BLaER1 treated with 17β-estradiol and CSF1 and Interleukin-3, amounts not matched to agents 10 nM and 100 nM (cell line): ENCODE data around the gene SH3BP4.

Experiments
- H3K27ac ChIP-seq, 11 experiments: shearing (Covaris generic); formaldehyde crosslinking; 2 replicates each; pipeline ENCODE4 v1.8.1; 2022
- H3K27me3 ChIP-seq, 11 experiments: shearing (Covaris generic); formaldehyde crosslinking; 2 replicates each; pipeline ENCODE4 v1.8.1; 2022
- H3K36me3 ChIP-seq, 11 experiments: shearing (Covaris generic); formaldehyde crosslinking; 2 replicates each; pipeline ENCODE4 v1.8.1; 2022
- H3K4me1 ChIP-seq, 10 experiments: shearing (Covaris generic); formaldehyde crosslinking; 2 replicates each; pipeline ENCODE4 v1.8.1; 2022
- H3K4me2 ChIP-seq, 11 experiments: shearing (Covaris generic); formaldehyde crosslinking; 2 replicates each; pipeline ENCODE4 v1.8.1; 2022
- H3K4me3 ChIP-seq, 10 experiments: shearing (Covaris generic); formaldehyde crosslinking; 2 replicates each; pipeline ENCODE4 v1.8.1; 2022
- H3K9ac ChIP-seq, 11 experiments: shearing (Covaris generic); formaldehyde crosslinking; 2 replicates each; pipeline ENCODE4 v1.8.1; 2022
- H3K9me3 ChIP-seq, 11 experiments: shearing (Covaris generic); formaldehyde crosslinking; replicated peaks in 1 of 11; 2 replicates each; pipeline ENCODE4 v1.8.1; 2022
- H4K20me1 ChIP-seq, 11 experiments: shearing (Covaris generic); formaldehyde crosslinking; 2 replicates each; pipeline ENCODE4 v1.8.1; 2022
- Cebpa-rat ChIP-seq, 11 experiments: shearing (Covaris generic); IDR thresholded peaks; 2 replicates each; pipeline ENCODE4 v1.8.1; 2022

The SH3BP4 gene

GRCh38 chr2:234951664-234952269, at the start of gene SH3BP4:
TSS of gene SH3BP4 (plus strand) at chr2:234952017. CDS start at chr2:235035003, 82,986 bp downstream.
- H3K36me3 ChIP-seq, result no peaks in the 10 kb centered on the region
- H3K9ac ChIP-seq, result peak within 1 kb of the TSS; percentile 52 to 80 (median 72); a peak in 21 of 22 replicates
- H3K27me3 ChIP-seq, result peaks cover 63 to 78% (median 73%) of the 10 kb centered on the region in 11 experiments
- H4K20me1 ChIP-seq, result peaks cover 0 to 36% (median 9%) of the 10 kb centered on the region in 11 experiments; a peak in 12 of 22 replicates
- peak within 1 kb of the TSS; percentile 69 to 81 (median 72) for H3K4me3 ChIP-seq
- H3K4me2 ChIP-seq, result peak within 1 kb of the TSS; percentile 95 to 99 (median 96)
- H3K27ac ChIP-seq, result peak within 1 kb of the TSS in 7 of 11 experiments; percentile 32 to 62 (median 48); a peak in 12 of 22 replicates
- peaks cover 5 to 24% (median 17%) of the 10 kb centered on the region in 10 experiments; a peak in 18 of 20 replicates for H3K4me1 ChIP-seq
- no peak for TF ChIP-seq Cebpa-rat (IDR thresholded peaks at IDR 0.05)
- H3K9me3 ChIP-seq, result no peaks in the 10 kb centered on the region

- H3K9ac ChIP-seq, result no peak overlapping the region
- no peak for TF ChIP-seq Cebpa-rat (IDR thresholded peaks at IDR 0.05)
- no peaks in the 10 kb centered on the region for H4K20me1 ChIP-seq
- peaks cover 0 to 6% (median 0%) of the 10 kb centered on the region in 11 experiments; a peak in 1 of 22 replicates for H3K9me3 ChIP-seq
- no peak overlapping the region for H3K4me3 ChIP-seq
- H3K27me3 ChIP-seq, result no peaks in the 10 kb centered on the region
- H3K4me1 ChIP-seq, result no peaks in the 10 kb centered on the region
- H3K36me3 ChIP-seq, result no peaks in the 10 kb centered on the region
- no peak overlapping the region for H3K4me2 ChIP-seq
- no peak overlapping the region for H3K27ac ChIP-seq
Observed at GRCh38 chr2:234904785-234905184, 47.0 kb upstream of the SH3BP4 start.

GRCh38 chr2:234905547-234906265, 46.1 kb upstream of the SH3BP4 start:
- TF ChIP-seq Cebpa-rat (IDR thresholded peaks at IDR 0.05), result no peak

GRCh38 chr2:234910186-234910679, 41.6 kb upstream of the SH3BP4 start:
- no peaks in the 10 kb centered on the region for H3K4me1 ChIP-seq
- no peak overlapping the region for H3K4me3 ChIP-seq
- no peak overlapping the region for H3K4me2 ChIP-seq
- no peak overlapping the region for H3K9ac ChIP-seq
- no peaks in the 10 kb centered on the region for H3K36me3 ChIP-seq
- H3K27ac ChIP-seq, result no peak overlapping the region
- H3K9me3 ChIP-seq, result no peaks in the 10 kb centered on the region
- no peaks in the 10 kb centered on the region for H4K20me1 ChIP-seq
- no peaks in the 10 kb centered on the region for H3K27me3 ChIP-seq
- no peak for TF ChIP-seq Cebpa-rat (IDR thresholded peaks at IDR 0.05)

More at GRCh38 chr2:234905547-234906265, 46.1 kb upstream of the SH3BP4 start:
- Histone ChIP-seq H3K4me2 (no peak overlapping the region), H3K4me1 (no peaks in the 10 kb centered on the region), H4K20me1 (no peaks in the 10 kb centered on the region), H3K9me3 (peaks cover 0 to 3% (median 0%) of the 10 kb centered on the region in 11 experiments; a peak in 1 of 22 replicates), H3K36me3 (no peaks in the 10 kb centered on the region), H3K4me3 (no peak overlapping the region), H3K9ac (no peak overlapping the region), H3K27me3 (no peaks in the 10 kb centered on the region), H3K27ac (no peak overlapping the region)

- no peak overlapping the region for H3K4me3 ChIP-seq
- H3K9ac ChIP-seq, result no peak overlapping the region
- no peaks in the 10 kb centered on the region for H3K9me3 ChIP-seq
- H4K20me1 ChIP-seq, result no peaks in the 10 kb centered on the region
- no peak overlapping the region for H3K4me2 ChIP-seq
- no peak overlapping the region for H3K27ac ChIP-seq
- no peaks in the 10 kb centered on the region for H3K36me3 ChIP-seq
- H3K27me3 ChIP-seq, result no peaks in the 10 kb centered on the region
- no peak for TF ChIP-seq Cebpa-rat (IDR thresholded peaks at IDR 0.05)
- no peaks in the 10 kb centered on the region for H3K4me1 ChIP-seq
Observed at GRCh38 chr2:234911271-234911670, 40.5 kb upstream of the SH3BP4 start.

- H3K4me3 ChIP-seq, result no peak overlapping the region
- no peak overlapping the region for H3K4me2 ChIP-seq
- no peak for TF ChIP-seq Cebpa-rat (IDR thresholded peaks at IDR 0.05)
- no peaks in the 10 kb centered on the region for H3K27me3 ChIP-seq
- H3K4me1 ChIP-seq, result peaks cover 0 to 9% (median 3%) of the 10 kb centered on the region in 10 experiments; a peak in 12 of 20 replicates
- no peaks in the 10 kb centered on the region for H4K20me1 ChIP-seq
- no peak overlapping the region for H3K9ac ChIP-seq
- no peaks in the 10 kb centered on the region for H3K36me3 ChIP-seq
- no peaks in the 10 kb centered on the region for H3K9me3 ChIP-seq
- no peak overlapping the region for H3K27ac ChIP-seq
Observed at GRCh38 chr2:234912437-234912836, 39.4 kb upstream of the SH3BP4 start.

GRCh38 chr2:234913208-234913626, 38.6 kb upstream of the SH3BP4 start:
- Histone ChIP-seq H3K4me2 (no peak overlapping the region), H3K27me3 (no peaks in the 10 kb centered on the region)
- TF ChIP-seq Cebpa-rat (IDR thresholded peaks at IDR 0.05), result no peak

GRCh38 chr2:234914371-234915154, 37.3 kb upstream of the SH3BP4 start:
- Histone ChIP-seq H3K9ac (no peak overlapping the region), H3K4me3 (no peak overlapping the region), H3K4me1 (peaks cover 0 to 17% (median 11%) of the 10 kb centered on the region in 10 experiments; a peak in 12 of 20 replicates), H3K4me2 (no peak overlapping the region), H3K27me3 (no peaks in the 10 kb centered on the region), H3K27ac (no peak overlapping the region), H3K36me3 (no peaks in the 10 kb centered on the region), H3K9me3 (peaks cover 1 to 7% (median 5%) of the 10 kb centered on the region in 11 experiments; a peak in 20 of 22 replicates), H4K20me1 (no peaks in the 10 kb centered on the region)
- TF ChIP-seq Cebpa-rat (IDR thresholded peaks at IDR 0.05), result no peak

More at GRCh38 chr2:234913208-234913626, 38.6 kb upstream of the SH3BP4 start:
- Histone ChIP-seq H3K9ac (no peak overlapping the region), H3K36me3 (no peaks in the 10 kb centered on the region), H3K9me3 (no peaks in the 10 kb centered on the region), H3K4me1 (peaks cover 0 to 16% (median 10%) of the 10 kb centered on the region in 10 experiments; a peak in 12 of 20 replicates), H3K4me3 (no peak overlapping the region), H3K27ac (no peak overlapping the region), H4K20me1 (no peaks in the 10 kb centered on the region)
